NB4 (cell line): ENCODE measurements around the gene LYRM9.

Source experiments
- DNase-seq: peaks from one replicate; pipeline ENCODE4 v3.0.0; 2010; ENCODE audit warnings: low read depth
- H3K4me3 ChIP-seq: one replicate; pipeline ENCODE4 v1.5.1; 2011; ENCODE audit warnings: mild to moderate bottlenecking, low read depth, low read length, moderate library complexity
- MYC ChIP-seq: IDR thresholded peaks from 2 replicates; pipeline ENCODE4 v1.6.1; 2011; ENCODE audit warnings: low read depth, low read length
- POLR2A ChIP-seq: IDR thresholded peaks from 2 replicates; pipeline ENCODE4 v1.6.1; 2011; ENCODE audit warnings: mild to moderate bottlenecking; ENCODE audit not compliant: insufficient read length; ENCODE audit errors: extremely low read depth
- TF ChIP-seq, protein P1 (sequence below): IDR thresholded peaks from one replicate; pipeline ENCODE4 v1.5.1; 2012; ENCODE audit warnings: low read depth, low read length
- TF ChIP-seq, protein P2 (sequence below): IDR thresholded peaks from 2 replicates; pipeline ENCODE4 v1.6.1; 2011; ENCODE audit warnings: low read depth, low read length

Gene LYRM9

DNA sequence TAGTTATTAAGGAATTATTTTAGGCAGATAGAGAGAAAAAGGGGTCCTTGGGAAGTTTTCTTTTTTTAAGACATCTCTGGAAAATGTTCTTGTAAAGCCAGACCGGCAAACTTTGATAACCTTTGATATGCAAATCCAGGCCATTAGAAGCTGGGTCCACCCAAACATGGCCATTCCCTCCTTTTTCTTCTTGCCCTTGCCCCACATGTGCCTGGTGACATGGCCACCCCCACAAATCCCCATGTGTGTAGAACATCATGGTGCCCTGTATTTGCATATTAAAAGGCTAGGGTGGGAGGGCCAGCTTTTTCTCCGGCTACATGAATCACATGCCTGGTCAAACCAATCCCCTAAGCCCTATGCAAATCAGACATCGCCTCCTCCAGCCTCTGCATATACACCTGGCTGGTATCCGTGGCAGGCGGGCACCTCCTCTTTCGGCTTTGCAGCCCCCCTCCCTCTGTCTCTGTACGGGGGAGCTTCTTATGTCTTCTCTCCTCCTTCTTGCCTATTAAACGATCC, 43.9 kb upstream of the LYRM9 start:
- no peak for DNase-seq
- H3K4me3 ChIP-seq: no peak overlapping the region
- TF ChIP-seq MYC (no peak), POLR2A (no peak)
- TF ChIP-seq, protein P1, sequence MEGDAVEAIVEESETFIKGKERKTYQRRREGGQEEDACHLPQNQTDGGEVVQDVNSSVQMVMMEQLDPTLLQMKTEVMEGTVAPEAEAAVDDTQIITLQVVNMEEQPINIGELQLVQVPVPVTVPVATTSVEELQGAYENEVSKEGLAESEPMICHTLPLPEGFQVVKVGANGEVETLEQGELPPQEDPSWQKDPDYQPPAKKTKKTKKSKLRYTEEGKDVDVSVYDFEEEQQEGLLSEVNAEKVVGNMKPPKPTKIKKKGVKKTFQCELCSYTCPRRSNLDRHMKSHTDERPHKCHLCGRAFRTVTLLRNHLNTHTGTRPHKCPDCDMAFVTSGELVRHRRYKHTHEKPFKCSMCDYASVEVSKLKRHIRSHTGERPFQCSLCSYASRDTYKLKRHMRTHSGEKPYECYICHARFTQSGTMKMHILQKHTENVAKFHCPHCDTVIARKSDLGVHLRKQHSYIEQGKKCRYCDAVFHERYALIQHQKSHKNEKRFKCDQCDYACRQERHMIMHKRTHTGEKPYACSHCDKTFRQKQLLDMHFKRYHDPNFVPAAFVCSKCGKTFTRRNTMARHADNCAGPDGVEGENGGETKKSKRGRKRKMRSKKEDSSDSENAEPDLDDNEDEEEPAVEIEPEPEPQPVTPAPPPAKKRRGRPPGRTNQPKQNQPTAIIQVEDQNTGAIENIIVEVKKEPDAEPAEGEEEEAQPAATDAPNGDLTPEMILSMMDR: no peak
- TF ChIP-seq, protein P2, sequence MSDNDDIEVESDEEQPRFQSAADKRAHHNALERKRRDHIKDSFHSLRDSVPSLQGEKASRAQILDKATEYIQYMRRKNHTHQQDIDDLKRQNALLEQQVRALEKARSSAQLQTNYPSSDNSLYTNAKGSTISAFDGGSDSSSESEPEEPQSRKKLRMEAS: no peak

DNA sequence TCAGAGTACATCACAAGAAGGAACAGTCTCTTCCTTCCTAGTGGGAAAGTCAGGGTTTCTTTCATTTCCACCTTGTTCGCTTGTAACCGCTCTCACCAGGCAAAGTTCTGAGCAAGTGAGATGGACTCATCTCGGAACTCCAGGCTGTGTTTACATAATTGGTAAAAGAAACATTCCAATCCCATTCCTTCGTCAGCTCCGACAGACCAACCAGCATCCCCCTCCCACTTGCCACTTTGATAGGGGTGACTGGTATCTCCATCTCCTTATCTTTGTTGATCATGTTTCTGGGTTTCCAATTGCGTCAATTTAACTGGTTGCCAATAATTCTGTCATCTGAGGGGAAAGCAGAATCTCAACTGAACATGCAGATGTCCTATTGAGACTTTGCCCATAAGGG, 36.8 kb upstream of the LYRM9 start:
- DNase-seq: no peak
- H3K4me3 ChIP-seq: no peak overlapping the region
- TF ChIP-seq POLR2A (no peak), MYC (no peak)
- TF ChIP-seq, protein P1: no peak

DNA sequence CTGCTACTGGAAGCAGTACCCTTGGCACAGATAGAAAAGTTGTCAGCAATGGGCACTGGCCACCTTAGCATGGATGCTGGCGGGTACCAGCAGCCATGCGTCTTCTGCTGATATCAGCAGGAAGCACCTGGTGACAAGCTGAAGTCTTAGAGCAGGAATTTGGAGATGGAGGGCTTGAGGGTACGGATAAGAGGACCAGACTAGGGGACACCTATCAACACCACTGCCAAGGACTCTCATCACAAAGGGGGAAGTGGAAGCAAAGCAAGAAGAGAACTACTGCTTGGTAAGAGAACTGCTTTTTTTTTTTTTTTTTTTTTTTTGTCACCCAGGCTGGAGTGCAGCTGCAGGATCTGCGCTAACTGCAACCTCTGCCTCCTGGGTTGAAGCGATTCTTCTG, 35.4 kb upstream of the LYRM9 start:
- no peak for DNase-seq
- no peak overlapping the region for H3K4me3 ChIP-seq
- TF ChIP-seq MYC (no peak), POLR2A (no peak)
- TF ChIP-seq, protein P2: no peak
- TF ChIP-seq, protein P1: no peak

DNA sequence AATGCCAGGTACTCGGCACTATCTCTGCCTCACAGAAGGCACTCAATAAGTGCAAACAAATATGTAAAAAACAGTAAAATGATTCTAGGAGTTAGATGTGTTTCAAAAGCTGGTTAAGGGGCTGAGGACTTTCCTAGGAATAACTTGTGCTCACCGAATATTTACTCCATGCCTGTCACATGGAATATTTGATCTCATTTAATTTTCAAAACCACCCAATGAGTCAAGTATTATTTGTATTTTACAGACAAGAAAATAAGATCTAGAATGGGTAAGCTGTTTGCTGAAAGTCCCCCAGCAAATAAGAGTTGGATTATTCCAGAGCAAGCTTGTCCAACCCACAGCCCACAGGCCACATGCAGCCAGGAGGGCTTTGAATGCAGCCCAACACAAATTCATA, 34.6 kb upstream of the LYRM9 start:
- no peak overlapping the region for H3K4me3 ChIP-seq
- TF ChIP-seq, protein P2: no peak
- DNase-seq: no peak

DNA sequence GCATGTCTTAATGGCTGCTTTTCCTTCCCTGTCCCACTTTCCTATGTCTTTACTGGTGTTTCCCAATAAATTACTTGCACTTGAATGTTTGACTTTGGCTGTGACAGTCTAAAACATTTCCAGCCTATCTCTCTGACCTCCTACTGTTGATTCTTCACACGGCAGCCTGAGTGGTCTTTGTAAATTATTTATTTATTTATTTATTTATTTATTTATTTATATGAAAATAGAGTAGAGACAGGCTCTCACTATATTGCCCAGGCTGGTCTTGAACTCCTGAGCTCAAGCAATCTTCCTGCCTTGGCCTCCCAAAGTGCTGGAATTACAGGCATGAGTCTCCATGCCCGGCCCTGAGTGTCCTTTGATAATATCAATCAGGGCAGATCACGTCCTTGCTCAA, 28.4 kb upstream of the LYRM9 start:
- TF ChIP-seq POLR2A: no peak

DNA sequence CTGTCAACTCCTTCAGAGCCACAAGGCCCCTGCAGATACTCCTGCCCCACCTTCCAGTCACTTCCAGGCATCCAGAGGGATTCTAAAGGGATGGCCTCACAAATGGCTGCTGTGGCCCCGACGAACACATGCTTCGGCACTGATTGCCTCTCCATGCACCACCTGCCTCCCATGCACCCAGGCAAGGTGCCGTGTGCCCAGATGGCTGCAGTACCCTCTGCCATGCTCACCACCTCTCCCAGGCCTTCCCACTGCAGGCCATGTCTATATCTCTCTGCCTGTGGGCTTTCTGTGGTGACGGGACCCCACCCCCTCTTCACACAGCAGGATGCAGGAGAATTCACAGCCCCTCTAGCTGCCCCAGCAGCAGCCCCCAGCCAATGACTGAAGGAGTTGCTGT, 27.9 kb upstream of the LYRM9 start:
- no peak for DNase-seq
- TF ChIP-seq POLR2A: no peak
- TF ChIP-seq, protein P1: no peak
- TF ChIP-seq, protein P2: no peak
- no peak for TF ChIP-seq MYC

More for the DNA sequence above, 28.4 kb upstream of the LYRM9 start:
- H3K4me3 ChIP-seq: no peak overlapping the region
- no peak for DNase-seq

DNA sequence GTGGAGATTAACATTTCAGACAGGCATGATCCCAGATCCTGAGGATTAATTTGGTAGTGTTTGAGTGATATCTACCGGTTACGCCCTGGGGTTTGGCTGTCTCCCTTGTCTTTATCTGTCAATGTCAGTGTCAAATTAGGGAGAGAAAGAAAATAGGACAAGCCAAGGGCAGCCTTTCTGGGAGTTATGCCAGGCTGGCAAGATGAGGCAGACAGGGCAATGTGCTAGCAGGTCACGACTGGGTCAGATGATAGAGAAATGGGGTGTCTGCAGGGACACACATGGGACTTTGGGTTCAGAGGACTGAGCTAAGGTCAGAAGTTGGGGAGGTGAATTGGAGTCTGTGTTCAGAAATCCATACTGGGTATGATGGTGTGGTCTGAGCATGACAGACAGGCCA, 27.4 kb upstream of the LYRM9 start:
- DNase-seq: no peak
- TF ChIP-seq POLR2A (no peak), MYC (no peak)
- TF ChIP-seq, protein P2: no peak
- TF ChIP-seq, protein P1: no peak
- H3K4me3 ChIP-seq: no peak overlapping the region

More for the DNA sequence above, 27.9 kb upstream of the LYRM9 start:
- H3K4me3 ChIP-seq: no peak overlapping the region
